SH-SY5Y (cell line): ENCODE results near the gene IL25.

Experiments used
- GATA2 ChIP-seq: IDR thresholded peaks from 2 replicates; pipeline ENCODE4 v1.6.1; 2011; ENCODE audit warnings: mild to moderate bottlenecking, low read depth, low read length
- GATA3 ChIP-seq: IDR thresholded peaks from 2 replicates; pipeline ENCODE4 v1.6.1; 2011; ENCODE audit warnings: low read depth, mild to moderate bottlenecking, low read length, moderate library complexity

GRCh38 chr14:23361320-23361719, 11.3 kb upstream of the IL25 start:
- TF ChIP-seq GATA2 (no peak), GATA3 (no peak)
